Thoracic aorta (tissue), 2 donors: ENCODE measurements around the gene PSD2. TPM values are rescaled to one million over a fixed set of nuclear protein-coding genes. Genes with fewer than 3 reads are reported as not detected.
A peak's percentile ranks its signal among the peaks of the same experiment; 100 is the strongest.

Experiments used
- ATAC-seq: fragments of 150-250 bp; one replicate; pipeline ENCODE4 v1.8.0; 2017; ENCODE audit warnings: low read depth; ENCODE audit not compliant: insufficient number of reproducible peaks, low FRiP score
- DNase-seq: peaks from one replicate; pipeline ENCODE4 v3.0.0-alpha.2; 2020; ENCODE audit warnings: low spot score
- H3K27ac ChIP-seq, 2 donors: fragments of 200-600 bp; sonication (generic); 1 replicate in 1 of 2; 2 replicates in 1 of 2; pipeline ENCODE4 v1.5.1; 2016; ENCODE audit warnings: mild to moderate bottlenecking in 2 of 2, moderate library complexity in 2 of 2
- H3K27me3 ChIP-seq: fragments of 200-600 bp; sonication (generic); replicated peaks from 2 replicates; pipeline ENCODE4 v1.6.0; 2016; ENCODE audit warnings: mild to moderate bottlenecking; ENCODE audit not compliant: insufficient read depth
- H3K36me3 ChIP-seq: fragments of 200-600 bp; sonication (generic); one replicate; pipeline ENCODE4 v1.5.1; 2016
- H3K4me1 ChIP-seq, 2 donors: fragments of 200-600 bp; sonication (generic); 1 replicate in 1 of 2; 2 replicates in 1 of 2; pipeline versions ENCODE4 v1.5.1 to v1.6.0; 2016; ENCODE audit warnings: low read depth in 2 of 2, mild to moderate bottlenecking in 1 of 2; ENCODE audit not compliant: control insufficient read depth in 1 of 2
- H3K4me3 ChIP-seq: fragments of 200-600 bp; sonication (generic); 2 replicates; pipeline ENCODE4 v1.5.1; 2016; ENCODE audit warnings: mild to moderate bottlenecking
- H3K9me3 ChIP-seq: fragments of 200-600 bp; sonication (generic); 2 replicates; pipeline ENCODE4 v1.5.1; 2016
- total RNA-seq, 2 donors: library from RNA; depleted of rRNA; stranded (reverse); fragments of >200 nt; gene quantifications; one replicate each; pipeline versions ENCODE4 v1.1.0 to v1.2.3, GENCODE V29; 2016
- TF ChIP-seq, protein P1 (sequence below): fragments of 200-600 bp; sonication (generic); IDR thresholded peaks from one replicate; pipeline ENCODE4 v1.5.1; 2019; ENCODE audit warnings: antibody characterized with exemption

The PSD2 gene
- total RNA-seq: under 1 TPM; 0.14 to 0.41 TPM

DNA sequence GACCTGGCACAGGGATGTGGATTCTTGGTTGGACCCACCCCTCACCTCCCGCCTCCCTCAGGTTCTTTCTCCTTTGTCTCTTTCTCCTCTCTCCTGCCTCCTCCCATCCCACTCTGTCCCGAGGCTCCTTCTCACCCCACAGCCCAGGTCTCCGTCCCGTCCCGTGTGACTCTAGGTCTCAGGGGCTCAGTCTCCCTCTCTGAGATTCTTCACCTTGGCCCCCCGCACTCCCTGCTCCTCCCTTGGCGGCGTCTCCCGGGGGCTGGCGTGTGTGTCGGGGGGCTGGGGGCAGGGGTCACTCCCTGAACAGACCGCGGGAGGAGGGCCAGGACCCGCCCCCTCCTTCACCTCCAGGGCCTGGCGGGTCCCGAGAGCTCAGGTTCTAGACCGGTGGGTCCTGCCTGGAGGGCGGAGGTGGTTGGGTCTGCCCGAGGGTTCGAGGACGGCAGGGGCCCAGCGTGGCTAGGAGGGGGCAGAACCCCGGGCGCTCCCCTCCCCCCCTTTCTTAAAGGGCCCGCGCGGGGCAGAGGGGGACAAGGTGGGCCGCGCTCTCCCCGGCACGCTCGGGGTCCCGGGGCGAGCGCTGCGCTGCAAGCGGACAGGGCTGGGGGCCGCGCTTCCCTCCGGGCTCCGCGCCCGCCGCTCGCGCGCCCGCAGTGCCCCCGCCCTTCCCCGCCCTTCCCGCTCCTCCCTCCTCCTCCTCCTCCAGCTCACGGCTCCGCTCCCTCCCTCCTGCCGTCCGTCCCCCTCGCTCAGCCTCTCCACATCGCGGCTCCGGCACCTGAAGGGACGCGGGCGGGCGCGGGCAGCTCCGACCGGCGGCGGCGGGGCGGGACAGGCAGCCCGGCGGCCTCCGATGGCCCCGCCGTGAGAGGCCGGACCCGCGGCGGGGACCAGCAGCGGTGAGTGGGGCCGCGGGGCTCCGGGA, at the start of gene PSD2:
TSS of gene PSD2 (plus strand) at position 735 of the 928 bp plus-strand sequence. CDS start 13,633 bp downstream, outside the sequence.
- H3K36me3 ChIP-seq: no peaks in the 10 kb centered on the region
- no peak for ATAC-seq
- TF ChIP-seq, protein P1, sequence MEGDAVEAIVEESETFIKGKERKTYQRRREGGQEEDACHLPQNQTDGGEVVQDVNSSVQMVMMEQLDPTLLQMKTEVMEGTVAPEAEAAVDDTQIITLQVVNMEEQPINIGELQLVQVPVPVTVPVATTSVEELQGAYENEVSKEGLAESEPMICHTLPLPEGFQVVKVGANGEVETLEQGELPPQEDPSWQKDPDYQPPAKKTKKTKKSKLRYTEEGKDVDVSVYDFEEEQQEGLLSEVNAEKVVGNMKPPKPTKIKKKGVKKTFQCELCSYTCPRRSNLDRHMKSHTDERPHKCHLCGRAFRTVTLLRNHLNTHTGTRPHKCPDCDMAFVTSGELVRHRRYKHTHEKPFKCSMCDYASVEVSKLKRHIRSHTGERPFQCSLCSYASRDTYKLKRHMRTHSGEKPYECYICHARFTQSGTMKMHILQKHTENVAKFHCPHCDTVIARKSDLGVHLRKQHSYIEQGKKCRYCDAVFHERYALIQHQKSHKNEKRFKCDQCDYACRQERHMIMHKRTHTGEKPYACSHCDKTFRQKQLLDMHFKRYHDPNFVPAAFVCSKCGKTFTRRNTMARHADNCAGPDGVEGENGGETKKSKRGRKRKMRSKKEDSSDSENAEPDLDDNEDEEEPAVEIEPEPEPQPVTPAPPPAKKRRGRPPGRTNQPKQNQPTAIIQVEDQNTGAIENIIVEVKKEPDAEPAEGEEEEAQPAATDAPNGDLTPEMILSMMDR: no peak
- DNase-seq: no peak
- no peak within 1 kb of the TSS for H3K27ac ChIP-seq
- peak within 1 kb of the TSS; percentile 70 for H3K4me3 ChIP-seq
- no peaks in the 10 kb centered on the region for H3K9me3 ChIP-seq
- peaks cover 6 to 15% of the 10 kb centered on the region in 2 donors for H3K4me1 ChIP-seq
- H3K27me3 ChIP-seq: no peaks in the 10 kb centered on the region

DNA sequence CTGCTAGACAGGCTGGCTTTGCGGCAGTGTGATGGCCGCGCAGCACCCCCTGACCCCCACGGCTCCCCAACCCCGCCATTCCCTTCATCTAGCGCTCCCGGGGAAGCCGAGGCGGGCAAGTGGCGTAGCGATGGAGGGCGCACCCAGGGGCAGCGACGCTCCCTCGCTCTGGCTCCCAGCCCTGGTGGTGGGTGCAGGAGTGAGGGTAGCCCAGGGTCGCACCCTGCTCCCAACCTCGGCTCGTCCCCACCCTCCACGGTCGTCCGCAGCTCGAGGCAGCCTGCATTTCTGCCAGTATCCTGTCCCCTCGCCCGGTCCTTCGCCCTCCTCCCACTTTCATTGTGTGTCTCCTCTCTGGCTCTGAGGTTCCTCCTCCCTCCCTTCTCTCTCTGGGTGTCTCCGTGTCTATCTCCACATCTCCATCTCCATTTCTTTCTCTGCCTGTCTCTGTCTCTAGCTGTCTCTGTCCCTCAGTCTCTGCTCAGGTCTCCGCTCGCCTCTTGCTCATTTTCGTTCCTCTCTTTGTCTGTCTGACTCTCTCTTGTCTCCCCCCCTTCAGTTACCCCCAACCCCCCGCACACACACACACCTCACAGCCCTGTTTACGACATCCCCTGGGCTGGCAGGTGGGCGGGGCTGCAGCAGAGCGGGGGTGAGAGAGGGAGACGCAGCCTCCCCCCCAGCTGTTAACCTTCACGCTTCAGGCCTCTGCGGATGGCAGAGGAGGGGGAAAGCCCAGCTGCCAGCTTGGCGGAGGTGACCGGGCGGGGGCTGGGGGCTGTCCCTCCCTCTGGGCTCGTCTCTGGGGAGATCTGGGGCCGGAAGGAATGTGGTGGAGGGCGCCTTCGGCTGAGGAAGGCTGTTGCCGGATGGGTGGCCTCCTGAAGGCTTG, 48.7 kb upstream of the PSD2 start:
- TF ChIP-seq, protein P1: no peak
- Histone ChIP-seq H3K36me3 (no peaks in the 10 kb centered on the region), H3K27me3 (no peaks in the 10 kb centered on the region), H3K4me3 (peak overlapping the region; percentile 76), H3K27ac (no peak overlapping the region), H3K4me1 (peaks cover 23 to 39% of the 10 kb centered on the region in 2 donors), H3K9me3 (no peaks in the 10 kb centered on the region)
- DNase-seq (no peak), ATAC-seq (no peak)

DNA sequence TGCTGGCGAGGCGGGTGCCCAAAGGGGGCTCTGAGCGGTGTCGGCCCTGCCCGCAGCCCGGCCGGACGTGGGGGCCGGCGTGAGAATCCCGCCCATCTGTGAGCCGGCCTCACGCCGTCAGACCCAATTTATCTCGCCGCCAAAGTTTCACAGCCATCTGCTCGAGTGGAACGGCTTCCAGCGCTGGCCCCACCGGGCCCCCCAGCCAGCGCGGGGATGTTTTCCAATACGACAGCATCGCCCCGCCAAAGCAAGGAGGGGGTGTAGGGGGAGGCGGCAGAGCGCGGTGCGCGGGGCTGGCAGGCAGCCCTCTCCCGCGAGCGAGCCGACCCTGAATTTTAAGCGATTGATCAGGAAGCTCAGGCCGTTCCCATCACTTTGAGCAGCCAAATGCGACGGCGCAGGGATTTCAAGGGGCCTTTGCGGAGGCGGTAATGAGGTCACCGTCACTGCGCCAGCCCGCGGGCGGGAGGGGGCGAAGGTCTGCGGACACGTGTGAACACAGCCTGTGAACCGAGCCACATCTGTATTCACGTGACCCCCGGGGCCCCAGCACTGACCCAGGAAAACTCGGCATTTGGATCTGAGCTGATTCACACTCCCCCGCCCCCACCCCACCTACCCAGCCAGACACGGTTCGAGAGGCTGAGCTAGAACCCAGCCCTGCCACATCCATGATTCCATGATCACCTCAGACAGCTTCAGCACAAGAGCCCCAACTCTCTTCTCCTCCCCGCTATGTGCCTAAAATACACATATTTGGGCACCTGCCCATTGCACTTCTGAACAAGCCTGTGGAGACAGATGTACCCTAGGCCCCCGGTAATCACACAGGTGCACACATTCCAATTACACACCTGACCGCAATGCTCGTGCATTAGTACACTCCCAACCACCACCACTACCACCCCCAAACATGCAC, 47.8 kb upstream of the PSD2 start:
- ATAC-seq: peak; percentile 9
- no peaks in the 10 kb centered on the region for H3K36me3 ChIP-seq
- TF ChIP-seq, protein P1: no peak
- H3K27ac ChIP-seq: no peak overlapping the region
- peaks cover 23 to 39% of the 10 kb centered on the region in 2 donors for H3K4me1 ChIP-seq
- DNase-seq: peak; percentile 41
- no peaks in the 10 kb centered on the region for H3K27me3 ChIP-seq
- H3K4me3 ChIP-seq: peak overlapping the region; percentile 76
- no peaks in the 10 kb centered on the region for H3K9me3 ChIP-seq

DNA sequence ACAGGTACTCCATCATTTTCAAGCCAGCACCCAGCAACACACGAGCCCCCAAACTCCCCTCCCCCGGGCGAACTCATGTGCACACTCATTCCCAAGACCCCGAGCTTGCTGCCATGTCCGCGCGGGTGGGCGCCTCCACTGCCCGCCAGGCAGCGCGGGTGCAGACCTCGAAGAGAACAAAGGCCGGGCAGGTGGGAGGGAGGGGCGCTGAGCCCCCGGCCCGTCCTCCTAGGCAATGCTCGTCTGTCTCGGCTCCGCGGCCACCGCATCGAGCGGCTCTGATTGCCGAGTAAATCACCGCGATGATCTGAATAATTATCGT, 47.1 kb upstream of the PSD2 start:
- Histone ChIP-seq H3K36me3 (no peaks in the 10 kb centered on the region), H3K27me3 (no peaks in the 10 kb centered on the region), H3K9me3 (no peaks in the 10 kb centered on the region), H3K4me1 (peaks cover 23 to 39% of the 10 kb centered on the region in 2 donors), H3K27ac (no peak overlapping the region), H3K4me3 (no peak overlapping the region)
- TF ChIP-seq, protein P1: no peak
- no peak for ATAC-seq
- DNase-seq: no peak
